NCI-H510A (cell line): ENCODE measurements around the gene FN1.
"Not testable (repeated sequence)": the region's sequence is repeated elsewhere in the genome, so short reads cannot be mapped to it uniquely, and the experiment has no call there.

ENCODE experiments used
- DNase-seq: peaks from one replicate; lab custom pipeline; 2025; lab: John Stamatoyannopoulos, UW

FN1 gene

GRCh38 chr2:215338883-215339679 is 96.8 kb downstream of the FN1 start:
- DNase-seq, result no peak

- no peak for DNase-seq
These were observed 102.8 kb downstream of the FN1 start for GRCh38 chr2:215332872-215333595.

GRCh38 chr2:215328066-215328465 is 107.8 kb downstream of the FN1 start:
- no peak for DNase-seq

- DNase-seq, result no peak
These were observed 111.1 kb downstream of the FN1 start for GRCh38 chr2:215324811-215325210.

- DNase-seq, result no peak
These were observed 115.2 kb downstream of the FN1 start for GRCh38 chr2:215320679-215321078.

GRCh38 chr2:215320102-215320501 is 115.8 kb downstream of the FN1 start:
- no peak for DNase-seq

GRCh38 chr2:215319500-215319899 is 116.4 kb downstream of the FN1 start:
- DNase-seq, result no peak

- no peak for DNase-seq
These were observed 119.5 kb downstream of the FN1 start for GRCh38 chr2:215316336-215316735.

- DNase-seq, result no peak
These were observed 120.6 kb downstream of the FN1 start for GRCh38 chr2:215315301-215315700.

- DNase-seq, result no peak
These were observed 121.0 kb downstream of the FN1 start for GRCh38 chr2:215314896-215315295.

GRCh38 chr2:215313255-215313613 is 122.6 kb downstream of the FN1 start:
- DNase-seq, result no peak

- DNase-seq, result peak; percentile 96
These were observed 124.1 kb downstream of the FN1 start, which contains the start of gene ATIC for GRCh38 chr2:215311625-215312396. ATIC (plus strand) TSS chr2:215312059; CDS start chr2:215312143, 84 bp downstream.

GRCh38 chr2:215311259-215311624 is 124.6 kb downstream of the FN1 start:
- DNase-seq, result not testable (repeated sequence)
